ENCODE results near the gene NDOR1. TPM values are rescaled to one million over a fixed set of nuclear protein-coding genes. Genes with fewer than 3 reads are reported as not detected.

NDOR1 gene
- total RNA-seq, 4 donors from 2014 or later, result 9.0 to 16.6 (median 15.4) TPM

DNA sequence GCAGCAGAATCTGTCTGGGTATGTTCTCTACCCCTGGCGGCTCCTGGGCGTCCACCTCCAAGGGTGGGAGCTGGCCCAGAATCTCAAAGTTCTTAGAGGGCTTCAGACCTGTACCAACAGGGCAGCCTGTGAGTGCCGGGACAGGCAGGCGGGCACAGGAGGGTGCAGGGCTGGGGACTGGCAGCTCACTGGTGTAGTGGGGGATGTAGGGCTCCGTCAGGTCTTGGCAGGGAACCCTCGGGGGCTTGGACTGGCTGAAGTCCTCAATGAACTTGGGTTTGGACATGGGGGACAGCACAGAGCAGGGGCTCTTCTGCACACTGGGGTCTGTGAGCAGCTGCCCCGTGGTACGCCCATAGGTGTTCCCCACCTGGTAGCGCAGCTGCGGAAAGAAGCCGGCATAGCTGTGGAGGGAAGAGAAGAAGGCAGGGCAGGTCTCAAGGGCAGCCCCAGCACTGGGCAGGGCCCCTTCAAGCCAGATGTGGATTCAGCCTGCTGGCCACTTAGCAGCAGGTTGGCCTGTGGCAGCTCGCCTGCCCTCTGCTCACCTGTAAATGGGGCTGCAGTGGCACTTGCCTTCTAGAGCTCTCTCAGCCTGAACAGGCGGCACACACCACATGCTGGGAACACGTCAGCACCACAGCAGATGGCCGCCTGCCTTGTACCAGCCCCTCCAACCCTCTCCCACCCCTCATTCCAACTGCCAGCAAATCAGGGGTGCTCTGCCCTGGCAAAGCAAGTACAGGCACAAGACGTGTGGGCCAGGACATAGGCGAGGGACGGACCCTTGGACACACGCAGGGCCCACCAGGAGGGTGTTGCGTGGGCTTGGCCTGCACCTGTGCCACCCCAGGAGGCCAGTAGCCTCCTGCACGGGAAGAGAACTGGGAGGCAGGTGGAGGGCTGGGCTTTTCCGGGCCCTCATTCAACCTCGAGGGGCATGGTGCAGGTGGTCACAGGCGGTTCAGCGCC, 40.2 kb downstream of the NDOR1 start:
- peaks cover 8 to 12% of the 10 kb centered on the region in 2 donors for H3K4me1 ChIP-seq
- H3K27ac ChIP-seq, result no peak overlapping the region
- WGBS, 2 donors, result 89 to 93% methylated on average over 14 of the region's 25 CpGs
- H3K36me3 ChIP-seq, result peaks cover 16 to 18% of the 10 kb centered on the region in 2 donors
- intact Hi-C loops (cut with DNase I), result no loop called here
- H3K4me3 ChIP-seq (replicated peaks in 1 of 3), result no peak overlapping the region
- TF ChIP-seq POLR2A (IDR thresholded peaks at IDR 0.05) (no peak), CTCF (IDR thresholded peaks at IDR 0.05) (no peak)
- DNase-seq, result no peak
- no peaks in the 10 kb centered on the region for H3K9me3 ChIP-seq
- H3K27me3 ChIP-seq, result no peaks in the 10 kb centered on the region

DNA sequence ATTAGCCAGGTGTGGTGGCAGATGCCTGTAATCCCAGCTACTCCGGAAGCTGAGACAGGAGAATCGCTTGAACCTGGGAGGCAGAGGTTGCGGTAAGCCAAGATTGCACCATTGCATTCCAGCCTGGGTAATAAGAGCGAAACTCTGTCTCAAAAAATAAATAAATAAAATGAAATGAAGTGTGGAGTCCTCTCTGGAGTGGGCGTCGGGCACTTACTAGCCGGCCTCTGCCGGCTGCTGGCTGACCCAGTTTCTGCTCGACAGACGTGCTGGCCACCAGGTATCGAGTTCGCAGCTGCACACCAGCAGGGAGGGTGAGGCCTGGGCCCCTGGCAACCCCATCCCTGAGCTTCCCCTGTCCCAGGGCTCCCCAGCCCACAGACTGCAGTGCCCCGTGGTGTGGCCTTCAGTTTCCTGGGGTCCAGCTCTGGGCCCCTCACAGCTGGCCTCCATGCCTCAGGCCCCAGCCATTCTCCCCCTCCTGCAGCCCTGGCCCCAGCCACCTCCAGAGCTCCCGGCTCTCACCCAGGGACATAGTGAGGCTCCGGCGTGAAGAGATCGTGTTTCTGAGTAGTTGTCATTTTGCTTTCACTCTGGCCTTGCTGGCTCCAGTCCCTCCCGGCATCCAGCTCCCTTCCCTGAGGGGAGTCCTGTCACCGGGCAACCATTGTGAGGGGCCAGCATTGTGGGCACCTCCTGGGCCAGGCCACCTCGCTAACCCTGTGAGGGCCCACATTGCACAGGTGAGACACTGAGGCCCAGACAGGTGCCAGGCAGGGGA, 41.8 kb downstream of the NDOR1 start:
- Histone ChIP-seq H3K27me3 (no peaks in the 10 kb centered on the region), H3K27ac (no peak overlapping the region), H3K4me3 (replicated peaks in 1 of 3) (no peak overlapping the region), H3K4me1 (peaks cover 4 to 7% of the 10 kb centered on the region in 2 donors), H3K9me3 (no peaks in the 10 kb centered on the region), H3K36me3 (peaks cover 12% of the 10 kb centered on the region in 2 donors)
- TF ChIP-seq CTCF (IDR thresholded peaks at IDR 0.05) (no peak), POLR2A (IDR thresholded peaks at IDR 0.05) (no peak)
- intact Hi-C loops (cut with DNase I), result no loop called here
- 50 to 58% methylated on average over 12 to 19 of the region's 20 CpGs for WGBS, 2 donors
- peak; percentile 59 to 71 for DNase-seq

DNA sequence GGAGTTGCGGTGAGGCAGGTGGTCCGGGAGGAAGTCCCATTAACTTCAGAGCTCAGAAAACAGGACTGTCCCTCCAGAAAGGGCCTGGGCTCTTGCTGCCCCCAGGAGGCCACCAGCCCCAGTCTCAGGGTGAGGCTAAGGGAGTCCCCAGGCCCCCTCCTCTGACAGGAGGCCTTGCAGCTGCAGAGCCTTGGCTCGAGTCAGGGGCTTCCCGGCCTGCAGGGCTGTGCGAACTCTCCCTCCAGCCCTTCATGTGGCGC, 42.3 kb downstream of the NDOR1 start:
- Histone ChIP-seq H3K27ac (no peak overlapping the region), H3K27me3 (no peaks in the 10 kb centered on the region), H3K36me3 (peaks cover 6 to 9% of the 10 kb centered on the region in 2 donors), H3K4me3 (replicated peaks in 1 of 3) (no peak overlapping the region), H3K4me1 (peaks cover 0 to 2% of the 10 kb centered on the region in 2 donors), H3K9me3 (no peaks in the 10 kb centered on the region)
- TF ChIP-seq POLR2A (IDR thresholded peaks at IDR 0.05), result no peak
- TF ChIP-seq CTCF (IDR thresholded peaks at IDR 0.05), result no peak
- WGBS, 2 donors, result 80 to 92% methylated on average over 4 to 6 of the region's 6 CpGs
- DNase-seq, result no peak
- intact Hi-C loops (cut with DNase I), result no loop called here

- intact Hi-C loops (cut with DNase I), result no loop called here
- DNase-seq, result no peak
- H3K27me3 ChIP-seq, result no peaks in the 10 kb centered on the region
- H3K4me3 ChIP-seq (replicated peaks in 1 of 3), result no peak overlapping the region
- no peak overlapping the region for H3K27ac ChIP-seq
- H3K4me1 ChIP-seq, result peaks cover 5 to 10% of the 10 kb centered on the region in 2 donors
- H3K36me3 ChIP-seq, result no peaks in the 10 kb centered on the region
- H3K9me3 ChIP-seq, result no peaks in the 10 kb centered on the region
- TF ChIP-seq POLR2A (IDR thresholded peaks at IDR 0.05), result no peak
- TF ChIP-seq CTCF (IDR thresholded peaks at IDR 0.05), result no peak
- 59 to 67% methylated on average over 8 to 14 of the region's 18 CpGs for whole genome bisulfite sequencing, 2 donors
Observed at GRCh38 chr9:137250329-137251193, 45.1 kb downstream of the NDOR1 start.

All from thyroid gland (tissue), 4 donors.